Thyroid gland (tissue), 4 donors: ENCODE measurements around the gene RAB11FIP4.

Source experiments
- POLR2A ChIP-seq, 2 donors: fragments of 450-650 bp; IDR thresholded peaks; one replicate each; pipeline ENCODE4 v1.6.1; 2017; ENCODE audit warnings: antibody characterized with exemption in 2 of 2, mild to moderate bottlenecking in 2 of 2, moderate library complexity in 1 of 2
- TF ChIP-seq, protein P1 (sequence below), 6 experiments: fragments of 200-600 bp in 3 of 6; fragments of 450-650 bp in 3 of 6; sonication (generic) in 3 of 6; IDR thresholded peaks; one replicate each; pipeline ENCODE4 v1.5.1; 2016 to 2019; ENCODE audit warnings: antibody characterized with exemption in 6 of 6, mild to moderate bottlenecking in 2 of 6, inconsistent platforms in 1 of 6, moderate library complexity in 1 of 6

DNA sequence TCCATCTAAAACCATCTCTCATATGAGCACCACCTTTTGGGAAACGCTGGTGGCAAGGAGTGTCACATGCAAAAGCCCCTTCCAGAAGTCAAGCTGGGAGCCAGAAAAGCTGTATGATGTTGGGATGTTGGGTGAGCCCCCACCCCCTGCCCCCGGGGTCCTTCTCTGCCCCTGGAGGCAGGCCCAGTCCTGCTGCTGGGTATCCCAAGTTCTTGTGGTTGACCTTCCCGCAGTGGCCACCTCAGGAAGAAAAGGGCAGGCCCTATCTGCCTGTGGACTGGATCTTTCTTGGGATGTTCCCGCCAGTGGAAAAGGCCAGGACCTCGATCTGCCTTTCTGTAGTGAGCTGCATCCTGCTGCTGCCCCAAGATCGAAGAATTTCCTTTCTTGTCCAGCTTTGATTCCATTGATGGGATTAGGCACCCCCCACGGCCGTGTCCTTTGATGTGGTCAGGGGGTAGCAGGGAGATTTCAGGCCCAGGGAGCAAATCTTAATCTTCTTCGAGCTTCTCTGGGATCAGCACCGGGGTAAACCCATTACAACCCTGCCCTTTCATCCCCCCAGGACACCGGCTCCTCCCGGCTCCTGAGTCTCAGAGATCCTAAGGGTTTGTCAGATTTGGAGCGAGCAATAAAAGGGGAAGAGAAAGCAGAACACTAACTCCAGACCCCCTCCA is 165.6 kb downstream of the RAB11FIP4 start:
- TF ChIP-seq, protein P1, sequence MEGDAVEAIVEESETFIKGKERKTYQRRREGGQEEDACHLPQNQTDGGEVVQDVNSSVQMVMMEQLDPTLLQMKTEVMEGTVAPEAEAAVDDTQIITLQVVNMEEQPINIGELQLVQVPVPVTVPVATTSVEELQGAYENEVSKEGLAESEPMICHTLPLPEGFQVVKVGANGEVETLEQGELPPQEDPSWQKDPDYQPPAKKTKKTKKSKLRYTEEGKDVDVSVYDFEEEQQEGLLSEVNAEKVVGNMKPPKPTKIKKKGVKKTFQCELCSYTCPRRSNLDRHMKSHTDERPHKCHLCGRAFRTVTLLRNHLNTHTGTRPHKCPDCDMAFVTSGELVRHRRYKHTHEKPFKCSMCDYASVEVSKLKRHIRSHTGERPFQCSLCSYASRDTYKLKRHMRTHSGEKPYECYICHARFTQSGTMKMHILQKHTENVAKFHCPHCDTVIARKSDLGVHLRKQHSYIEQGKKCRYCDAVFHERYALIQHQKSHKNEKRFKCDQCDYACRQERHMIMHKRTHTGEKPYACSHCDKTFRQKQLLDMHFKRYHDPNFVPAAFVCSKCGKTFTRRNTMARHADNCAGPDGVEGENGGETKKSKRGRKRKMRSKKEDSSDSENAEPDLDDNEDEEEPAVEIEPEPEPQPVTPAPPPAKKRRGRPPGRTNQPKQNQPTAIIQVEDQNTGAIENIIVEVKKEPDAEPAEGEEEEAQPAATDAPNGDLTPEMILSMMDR (IDR thresholded peaks at IDR 0.05): no peak
- TF ChIP-seq POLR2A (IDR thresholded peaks at IDR 0.05): no peak
